DMS153 (cell line): ENCODE measurements around the gene COX6B2.

Source experiments
- DNase-seq: peaks from one replicate; lab custom pipeline; 2025; lab: John Stamatoyannopoulos, UW

The COX6B2 gene

GRCh38 chr19:55312621-55313512 is 41.7 kb downstream of the COX6B2 start:
- no peak for DNase-seq

- DNase-seq, result no peak
Observed at GRCh38 chr19:55311797-55312196, 42.7 kb downstream of the COX6B2 start.

- DNase-seq, result no peak
Observed at GRCh38 chr19:55311397-55311796, 43.1 kb downstream of the COX6B2 start.

GRCh38 chr19:55310498-55310897 is 44.0 kb downstream of the COX6B2 start:
- DNase-seq, result no peak

- DNase-seq, result no peak
Observed at GRCh38 chr19:55309448-55309847, 45.1 kb downstream of the COX6B2 start.

GRCh38 chr19:55308281-55308680 is 46.2 kb downstream of the COX6B2 start:
- DNase-seq, result no peak

- no peak for DNase-seq
Observed at GRCh38 chr19:55306712-55307111, 47.8 kb downstream of the COX6B2 start.

- DNase-seq, result no peak
Observed at GRCh38 chr19:55305983-55306562, 48.4 kb downstream of the COX6B2 start.

GRCh38 chr19:55305491-55305890 is 49.0 kb downstream of the COX6B2 start:
- no peak for DNase-seq

- DNase-seq, result no peak
Observed at GRCh38 chr19:55304980-55305379, 49.5 kb downstream of the COX6B2 start.

- peak; percentile 2 for DNase-seq
Observed at GRCh38 chr19:55304279-55304978, 50.1 kb downstream of the COX6B2 start.

- DNase-seq, result no peak
Observed at GRCh38 chr19:55303477-55303876, 51.0 kb downstream of the COX6B2 start.

GRCh38 chr19:55302318-55302703 is 52.2 kb downstream of the COX6B2 start:
- no peak for DNase-seq

- peak; percentile 49 for DNase-seq
Observed at GRCh38 chr19:55301459-55302317, 52.8 kb downstream of the COX6B2 start.

GRCh38 chr19:55300886-55301458 is 53.5 kb downstream of the COX6B2 start:
- no peak for DNase-seq

- DNase-seq, result no peak
Observed at GRCh38 chr19:55299991-55300390, 54.5 kb downstream of the COX6B2 start.
